Esophagus squamous epithelium (tissue), 5 donors: Measurements from ENCODE around the gene ABCG5. TPM values are rescaled to one million over a fixed set of nuclear protein-coding genes. Genes with fewer than 3 reads are reported as not detected.
A peak's percentile ranks its signal among the peaks of the same experiment; 100 is the strongest.

Source experiments
- DNase-seq: peaks from one replicate; lab custom pipeline; 2025; lab: John Stamatoyannopoulos, UW
- H3K27ac ChIP-seq, 4 donors: fragments of 200-600 bp; sonication (generic); one replicate each; pipeline ENCODE4 v1.5.1; 2016 to 2019; ENCODE audit warnings: mild to moderate bottlenecking in 1 of 4
- H3K27me3 ChIP-seq, 4 donors: fragments of 200-600 bp; sonication (generic); 1 replicate in 3 of 4; 2 replicates in 1 of 4; pipeline versions ENCODE4 v1.5.1 to v1.6.0; 2017 to 2021; ENCODE audit warnings: antibody characterized with exemption in 1 of 4
- H3K36me3 ChIP-seq, 3 donors: fragments of 200-600 bp; sonication (generic); one replicate each; pipeline ENCODE4 v1.5.1; 2016 to 2019
- H3K4me1 ChIP-seq, 3 donors: fragments of 200-600 bp; sonication (generic); one replicate each; pipeline ENCODE4 v1.5.1; 2017 to 2019
- H3K4me3 ChIP-seq, 4 donors: fragments of 200-600 bp; sonication (generic); 1 replicate in 3 of 4; 2 replicates in 1 of 4; pipeline ENCODE4 v1.5.1; 2016 to 2019; ENCODE audit warnings: mild to moderate bottlenecking in 2 of 4, moderate library complexity in 1 of 4
- H3K9me3 ChIP-seq, 3 donors: fragments of 200-600 bp; sonication (generic); one replicate each; pipeline ENCODE4 v1.5.1; 2016 to 2019
- CTCF ChIP-seq, 6 experiments: fragments of 450-650 bp in 4 of 6; fragments of 200-600 bp in 2 of 6; sonication (generic) in 2 of 6; IDR thresholded peaks; one replicate each; pipeline ENCODE4 v1.5.1; 2016 to 2019; ENCODE audit warnings: antibody characterized with exemption in 6 of 6, mild to moderate bottlenecking in 4 of 6, moderate library complexity in 4 of 6
- POLR2A ChIP-seq, 4 donors: fragments of 450-650 bp; IDR thresholded peaks; one replicate each; pipeline ENCODE4 v1.6.1; 2017; ENCODE audit warnings: antibody characterized with exemption in 4 of 4, mild to moderate bottlenecking in 4 of 4, moderate library complexity in 3 of 4
- WGBS, 2 donors: methylation state at CpG; one replicate each; pipeline ENCODE4 v1.1.5; 2018; 5-methylcytosine and 5-hydroxymethylcytosine counted together
- intact Hi-C: fragments of 100-400 bp; cut with DNase I; formaldehyde crosslinking; loops from one replicate; pipeline ENCODE4 v1.15.0; 2022
- total RNA-seq, 4 donors: library from RNA; depleted of rRNA; stranded (reverse); fragments of >200 nt; gene quantifications; one replicate each; pipeline ENCODE4 v1.1.0, GENCODE V29; 2016
- donor health status: DM: yes; HTN: yes; CAD: no.

The ABCG5 gene
- total RNA-seq, 4 donors from 2014 or later = not detected

- Histone ChIP-seq H3K9me3 (no peaks in the 10 kb centered on the region), H3K4me1 (no peaks in the 10 kb centered on the region), H3K36me3 (no peaks in the 10 kb centered on the region), H3K4me3 (no peak overlapping the region), H3K27me3 (peaks cover 0 to 17% (median 0%) of the 10 kb centered on the region in 4 donors), H3K27ac (no peak overlapping the region)
- TF ChIP-seq CTCF (IDR thresholded peaks at IDR 0.05) = no peak
- no peak for TF ChIP-seq POLR2A (IDR thresholded peaks at IDR 0.05)
- no peak for DNase-seq
- intact Hi-C loops = no loop called here
- WGBS, 2 donors = 84 to 92% methylated on average over 10 to 13 of the region's 21 CpGs
Measured at GRCh38 chr2:43837831-43838559, 644 bp downstream of the ABCG5 start.

GRCh38 chr2:43837033-43837432 lies 1.6 kb downstream of the ABCG5 start:
- intact Hi-C loops = no loop called here
- DNase-seq = no peak

GRCh38 chr2:43832457-43832856 lies 6.2 kb downstream of the ABCG5 start:
- H3K4me1 ChIP-seq = peaks cover 0 to 15% (median 11%) of the 10 kb centered on the region in 3 donors
- H3K9me3 ChIP-seq = no peaks in the 10 kb centered on the region
- WGBS, 2 donors = 15 to 20% methylated on average over 2 to 3 of the region's 3 CpGs
- no peak for DNase-seq
- H3K27me3 ChIP-seq = peaks cover 0 to 60% (median 6%) of the 10 kb centered on the region in 4 donors
- H3K4me3 ChIP-seq = no peak overlapping the region
- no peaks in the 10 kb centered on the region for H3K36me3 ChIP-seq
- intact Hi-C loops = no loop called here
- TF ChIP-seq POLR2A (IDR thresholded peaks at IDR 0.05) = no peak
- no peak for TF ChIP-seq CTCF (IDR thresholded peaks at IDR 0.05)
- H3K27ac ChIP-seq = no peak overlapping the region

More at GRCh38 chr2:43837033-43837432, 1.6 kb downstream of the ABCG5 start:
- Histone ChIP-seq H3K36me3 (no peaks in the 10 kb centered on the region), H3K27me3 (peaks cover 0 to 26% (median 2%) of the 10 kb centered on the region in 4 donors), H3K4me1 (peaks cover 0 to 7% (median 5%) of the 10 kb centered on the region in 3 donors), H3K27ac (no peak overlapping the region), H3K9me3 (no peaks in the 10 kb centered on the region), H3K4me3 (no peak overlapping the region)
- WGBS, 2 donors = 71 to 81% methylated on average over 4 of the region's 4 CpGs
- no peak for TF ChIP-seq CTCF (IDR thresholded peaks at IDR 0.05)
- TF ChIP-seq POLR2A (IDR thresholded peaks at IDR 0.05) = no peak

GRCh38 chr2:43831543-43832294 lies 6.9 kb downstream of the ABCG5 start:
- WGBS, 2 donors = 19 to 22% methylated on average over 16 to 24 of the region's 54 CpGs
- no peak for DNase-seq
- Histone ChIP-seq H3K9me3 (no peaks in the 10 kb centered on the region), H3K27me3 (peaks cover 0 to 60% (median 6%) of the 10 kb centered on the region in 4 donors), H3K4me1 (peaks cover 0 to 15% (median 11%) of the 10 kb centered on the region in 3 donors), H3K27ac (no peak overlapping the region), H3K4me3 (peak overlapping the region; percentile 11 to 56 (median 24)), H3K36me3 (no peaks in the 10 kb centered on the region)
- no peak for TF ChIP-seq POLR2A (IDR thresholded peaks at IDR 0.05)
- TF ChIP-seq CTCF (IDR thresholded peaks at IDR 0.05) = no peak
- intact Hi-C loops = no loop called here
